AG04450 (cell line): ENCODE results near the gene CRABP1. TPM values are rescaled to one million over a fixed set of nuclear protein-coding genes. Genes with fewer than 3 reads are reported as not detected.

Experiments
- CTCF ChIA-PET: fragments of 300-600, 350-600 bp; formaldehyde crosslinking; extraction: SDS; loops from one replicate; lab custom pipeline; 2022; ENCODE audit warnings: antibody characterized with exemption, inconsistent platforms; lab: Charles Lee
- POLR2A ChIA-PET: fragments of 350-600 bp; formaldehyde crosslinking; extraction: SDS; loops from one replicate; lab custom pipeline; 2021; ENCODE audit warnings: antibody characterized with exemption, inconsistent platforms; lab: Yijun Ruan, JAX
- DNase-seq: peaks from one replicate; pipeline ENCODE4 v3.0.0-alpha.2; 2011; ENCODE audit warnings: low read depth, low spot score
- H3K27ac ChIP-seq: one replicate; pipeline ENCODE4 v1.5.1; 2012; ENCODE audit warnings: low read depth, low read length, control low read depth
- H3K27me3 ChIP-seq: one replicate; pipeline ENCODE4 v1.6.0; 2012; ENCODE audit warnings: low read length; ENCODE audit not compliant: control insufficient read depth, insufficient read depth
- H3K4me3 ChIP-seq: 2 replicates; pipeline ENCODE4 v1.5.1; 2011; ENCODE audit warnings: mild to moderate bottlenecking, low read depth, low read length, control low read depth
- H3K9me3 ChIP-seq: 2 replicates; pipeline ENCODE4 v1.5.1; 2012; ENCODE audit warnings: low read length; ENCODE audit not compliant: control insufficient read depth, insufficient read depth
- CTCF ChIP-seq: IDR thresholded peaks from 2 replicates; pipeline ENCODE4 v1.5.1; 2011; ENCODE audit warnings: low read depth, low read length, control low read depth, inconsistent platforms
- polyA plus RNA-seq: library from polyadenylated mRNA; depleted of rRNA; stranded (reverse); fragments of >200 nt; gene quantifications from 2 replicates; pipeline ENCODE4 v1.2.3, GENCODE V29; 2011

The CRABP1 gene
- polyA plus RNA-seq, 1 experiment: not detected

GRCh38 chr15:78389738-78390137 is 49.6 kb downstream of the CRABP1 start:
- Histone ChIP-seq H3K27ac (no peak overlapping the region), H3K4me3 (no peak overlapping the region), H3K27me3 (peaks cover 37% of the 10 kb centered on the region), H3K9me3 (no peaks in the 10 kb centered on the region)
- TF ChIP-seq CTCF: no peak
- ChIA-PET POLR2A (no interaction called here), CTCF (no interaction called here)
- no peak for DNase-seq

GRCh38 chr15:78390242-78390641 is 50.1 kb downstream of the CRABP1 start:
- TF ChIP-seq CTCF: no peak
- no peaks in the 10 kb centered on the region for H3K9me3 ChIP-seq
- no peak for DNase-seq
- ChIA-PET POLR2A (no interaction called here), CTCF (no interaction called here)
- H3K27me3 ChIP-seq: peaks cover 37% of the 10 kb centered on the region
- H3K4me3 ChIP-seq: no peak overlapping the region
- H3K27ac ChIP-seq: no peak overlapping the region

GRCh38 chr15:78390826-78391225 is 50.7 kb downstream of the CRABP1 start:
- ChIA-PET CTCF (no interaction called here), POLR2A (no interaction called here)
- Histone ChIP-seq H3K27me3 (peaks cover 37% of the 10 kb centered on the region), H3K4me3 (no peak overlapping the region), H3K27ac (no peak overlapping the region), H3K9me3 (no peaks in the 10 kb centered on the region)
- TF ChIP-seq CTCF: no peak
- DNase-seq: no peak

- no peaks in the 10 kb centered on the region for H3K9me3 ChIP-seq
- no peak for TF ChIP-seq CTCF
- H3K4me3 ChIP-seq: no peak overlapping the region
- H3K27ac ChIP-seq: no peak overlapping the region
- H3K27me3 ChIP-seq: peaks cover 29% of the 10 kb centered on the region
- no peak for DNase-seq
- ChIA-PET CTCF (no interaction called here), POLR2A (no interaction called here)
Measured at GRCh38 chr15:78391781-78392180, 51.6 kb downstream of the CRABP1 start.

- DNase-seq: no peak
- Histone ChIP-seq H3K27ac (no peak overlapping the region), H3K27me3 (peaks cover 25% of the 10 kb centered on the region), H3K9me3 (no peaks in the 10 kb centered on the region), H3K4me3 (no peak overlapping the region)
- CTCF ChIA-PET: interaction anchor here (0.7 kb wide), 1 partner anchor 83 kb away, joined by 3 read pairs; no protein-coding TSS in a partner anchor
- no peak for TF ChIP-seq CTCF
- POLR2A ChIA-PET: no interaction called here
Measured at GRCh38 chr15:78392430-78392829, 52.3 kb downstream of the CRABP1 start.
